Activated T-cell treated with anti-CD3 and anti-CD28 coated beads, Interleukin-2, amount 50 U/mL, for 24 hours (primary cell): ENCODE data around the gene NPIPA1.
A peak's percentile ranks its signal among the peaks of the same experiment; 100 is the strongest.
"Not testable (repeated sequence)": the region's sequence is repeated elsewhere in the genome, so short reads cannot be mapped to it uniquely, and the experiment has no call there.

Experiments used
- DNase-seq: peaks from one replicate; pipeline ENCODE4 v3.0.0-alpha.2; 2020
- H3K27ac Mint-ChIP-seq: 2 replicates; pipeline ENCODE4 v1.8.0; 2020; ENCODE audit warnings: mild to moderate bottlenecking, mixed read lengths
- H3K27me3 Mint-ChIP-seq: 2 replicates; pipeline ENCODE4 v1.8.0; 2020; ENCODE audit warnings: mixed read lengths
- H3K36me3 Mint-ChIP-seq: 2 replicates; pipeline ENCODE4 v1.8.0; 2020; ENCODE audit warnings: low read depth, mixed read lengths
- H3K4me1 Mint-ChIP-seq: 2 replicates; pipeline ENCODE4 v1.8.0; 2020; ENCODE audit warnings: low read depth, mixed read lengths
- H3K4me3 Mint-ChIP-seq: 2 replicates; pipeline ENCODE4 v1.8.0; 2020; ENCODE audit warnings: mild to moderate bottlenecking, moderate library complexity, mixed read lengths
- H3K9me3 Mint-ChIP-seq: 2 replicates; pipeline ENCODE4 v1.8.0; 2020; ENCODE audit warnings: mixed read lengths

The NPIPA1 gene

GRCh38 chr16:14922968-14923367 lies 14.3 kb upstream of the NPIPA1 start:
- not testable (repeated sequence) for H3K4me3 Mint-ChIP-seq, DNase-seq, H3K9me3 Mint-ChIP-seq, H3K36me3 Mint-ChIP-seq, H3K4me1 Mint-ChIP-seq, H3K27me3 Mint-ChIP-seq, H3K27ac Mint-ChIP-seq

- not testable (repeated sequence) for H3K4me3 Mint-ChIP-seq, DNase-seq, H3K9me3 Mint-ChIP-seq, H3K4me1 Mint-ChIP-seq, H3K36me3 Mint-ChIP-seq, H3K27ac Mint-ChIP-seq, H3K27me3 Mint-ChIP-seq
Measured at GRCh38 chr16:14923394-14924088, 13.7 kb upstream of the NPIPA1 start.

GRCh38 chr16:14924359-14924758 lies 12.9 kb upstream of the NPIPA1 start:
- not testable (repeated sequence) for DNase-seq, H3K27me3 Mint-ChIP-seq, H3K4me3 Mint-ChIP-seq, H3K4me1 Mint-ChIP-seq, H3K36me3 Mint-ChIP-seq, H3K9me3 Mint-ChIP-seq, H3K27ac Mint-ChIP-seq

GRCh38 chr16:14924982-14925381 lies 12.3 kb upstream of the NPIPA1 start:
- not testable (repeated sequence) for H3K4me1 Mint-ChIP-seq, H3K36me3 Mint-ChIP-seq, H3K4me3 Mint-ChIP-seq, H3K27me3 Mint-ChIP-seq, H3K9me3 Mint-ChIP-seq, H3K27ac Mint-ChIP-seq, DNase-seq

GRCh38 chr16:14928064-14928714 lies 9.1 kb upstream of the NPIPA1 start:
- H3K4me3 Mint-ChIP-seq, H3K27me3 Mint-ChIP-seq, H3K36me3 Mint-ChIP-seq, H3K9me3 Mint-ChIP-seq, H3K4me1 Mint-ChIP-seq: not testable (repeated sequence)
- peak; percentile 33 for DNase-seq
- H3K27ac Mint-ChIP-seq = peak overlapping the region; percentile 60

GRCh38 chr16:14929176-14929575 lies 8.1 kb upstream of the NPIPA1 start:
- not testable (repeated sequence) for H3K4me1 Mint-ChIP-seq, H3K4me3 Mint-ChIP-seq, H3K9me3 Mint-ChIP-seq, DNase-seq, H3K27me3 Mint-ChIP-seq, H3K36me3 Mint-ChIP-seq, H3K27ac Mint-ChIP-seq

- not testable (repeated sequence) for DNase-seq, H3K9me3 Mint-ChIP-seq, H3K27me3 Mint-ChIP-seq, H3K4me3 Mint-ChIP-seq, H3K4me1 Mint-ChIP-seq, H3K36me3 Mint-ChIP-seq, H3K27ac Mint-ChIP-seq
Measured at GRCh38 chr16:14930246-14930645, 7.0 kb upstream of the NPIPA1 start.

- not testable (repeated sequence) for H3K36me3 Mint-ChIP-seq, DNase-seq, H3K9me3 Mint-ChIP-seq, H3K4me1 Mint-ChIP-seq, H3K4me3 Mint-ChIP-seq, H3K27me3 Mint-ChIP-seq, H3K27ac Mint-ChIP-seq
Measured at GRCh38 chr16:14930971-14931370, 6.3 kb upstream of the NPIPA1 start.

GRCh38 chr16:14932581-14933375 lies 4.5 kb upstream of the NPIPA1 start:
- H3K9me3 Mint-ChIP-seq, H3K4me1 Mint-ChIP-seq, H3K27me3 Mint-ChIP-seq, H3K36me3 Mint-ChIP-seq, H3K4me3 Mint-ChIP-seq, DNase-seq, H3K27ac Mint-ChIP-seq: not testable (repeated sequence)

- H3K9me3 Mint-ChIP-seq, H3K27ac Mint-ChIP-seq, H3K36me3 Mint-ChIP-seq: not testable (repeated sequence)
Measured at GRCh38 chr16:14937994-14938393, 751 bp downstream of the NPIPA1 start.

GRCh38 chr16:14942686-14943085 lies 5.4 kb downstream of the NPIPA1 start:
- DNase-seq, H3K36me3 Mint-ChIP-seq, H3K4me3 Mint-ChIP-seq, H3K27ac Mint-ChIP-seq, H3K4me1 Mint-ChIP-seq, H3K9me3 Mint-ChIP-seq, H3K27me3 Mint-ChIP-seq: not testable (repeated sequence)

More at GRCh38 chr16:14937994-14938393, 751 bp downstream of the NPIPA1 start:
- not testable (repeated sequence) for H3K4me1 Mint-ChIP-seq, H3K4me3 Mint-ChIP-seq, DNase-seq, H3K27me3 Mint-ChIP-seq

- H3K9me3 Mint-ChIP-seq = no peaks in the 10 kb centered on the region
- H3K4me1 Mint-ChIP-seq = no peaks in the 10 kb centered on the region
- no peak for DNase-seq
- H3K27me3 Mint-ChIP-seq = no peaks in the 10 kb centered on the region
- no peaks in the 10 kb centered on the region for H3K36me3 Mint-ChIP-seq
- no peak overlapping the region for H3K27ac Mint-ChIP-seq
- H3K4me3 Mint-ChIP-seq = no peak overlapping the region
Measured at GRCh38 chr16:14955546-14956231, 18.4 kb downstream of the NPIPA1 start.

GRCh38 chr16:14957576-14958322 lies 20.5 kb downstream of the NPIPA1 start:
- Mint-ChIP-seq H3K27me3 (peaks cover 1% of the 10 kb centered on the region), H3K9me3 (no peaks in the 10 kb centered on the region), H3K4me1 (no peaks in the 10 kb centered on the region), H3K36me3 (no peaks in the 10 kb centered on the region), H3K27ac (no peak overlapping the region), H3K4me3 (no peak overlapping the region)
- DNase-seq = no peak

GRCh38 chr16:14958323-14958600 lies 21.0 kb downstream of the NPIPA1 start:
- Mint-ChIP-seq H3K9me3 (peaks cover 1% of the 10 kb centered on the region), H3K36me3 (no peaks in the 10 kb centered on the region), H3K4me1 (no peaks in the 10 kb centered on the region), H3K27me3 (peaks cover 5% of the 10 kb centered on the region), H3K4me3 (no peak overlapping the region), H3K27ac (no peak overlapping the region)
- DNase-seq = no peak
